HG03571 (cell line): Measurements from ENCODE around the gene SLC30A2.
"Not testable (repeated sequence)": the region's sequence is repeated elsewhere in the genome, so short reads cannot be mapped to it uniquely, and the experiment has no call there.

Source experiments
- ATAC-seq: cut with Tn5 transposase; IDR thresholded peaks from one replicate; pipeline ENCODE4 v1.9.1; 2021; ENCODE audit not compliant: unreplicated experiment

SLC30A2 gene, protein sequence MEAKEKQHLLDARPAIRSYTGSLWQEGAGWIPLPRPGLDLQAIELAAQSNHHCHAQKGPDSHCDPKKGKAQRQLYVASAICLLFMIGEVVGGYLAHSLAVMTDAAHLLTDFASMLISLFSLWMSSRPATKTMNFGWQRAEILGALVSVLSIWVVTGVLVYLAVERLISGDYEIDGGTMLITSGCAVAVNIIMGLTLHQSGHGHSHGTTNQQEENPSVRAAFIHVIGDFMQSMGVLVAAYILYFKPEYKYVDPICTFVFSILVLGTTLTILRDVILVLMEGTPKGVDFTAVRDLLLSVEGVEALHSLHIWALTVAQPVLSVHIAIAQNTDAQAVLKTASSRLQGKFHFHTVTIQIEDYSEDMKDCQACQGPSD

DNA sequence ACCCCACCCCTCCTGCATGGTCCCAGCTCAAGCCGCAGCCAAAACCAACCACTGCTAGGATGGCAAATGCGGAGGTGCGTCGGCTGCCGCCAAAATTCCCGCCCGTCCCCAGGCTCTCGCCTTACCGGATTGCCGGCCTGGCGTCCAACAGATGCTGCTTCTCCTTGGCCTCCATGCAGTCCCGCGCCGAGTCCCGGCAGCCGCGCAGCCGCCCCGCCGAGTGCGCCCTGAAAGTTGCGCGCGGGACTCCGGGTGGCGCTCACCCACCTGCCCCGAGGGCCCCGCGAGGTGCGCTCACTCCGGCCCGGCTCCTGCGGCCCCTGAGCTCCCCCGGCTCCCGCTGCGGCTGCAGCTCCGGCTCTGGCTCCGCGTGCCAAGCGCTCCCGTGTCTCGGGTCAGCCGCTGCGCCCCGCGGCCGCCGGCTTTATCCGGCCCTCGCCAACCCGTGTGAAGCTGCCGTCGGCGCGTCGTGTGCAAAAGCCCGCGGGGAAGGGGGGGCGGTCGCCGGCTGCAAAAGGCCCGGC is at the start of gene SLC30A2:
SLC30A2 (minus strand) TSS at position 397 of the 524 bp plus-strand sequence; CDS start at position 175, 222 bp downstream.
- no peak for ATAC-seq

DNA sequence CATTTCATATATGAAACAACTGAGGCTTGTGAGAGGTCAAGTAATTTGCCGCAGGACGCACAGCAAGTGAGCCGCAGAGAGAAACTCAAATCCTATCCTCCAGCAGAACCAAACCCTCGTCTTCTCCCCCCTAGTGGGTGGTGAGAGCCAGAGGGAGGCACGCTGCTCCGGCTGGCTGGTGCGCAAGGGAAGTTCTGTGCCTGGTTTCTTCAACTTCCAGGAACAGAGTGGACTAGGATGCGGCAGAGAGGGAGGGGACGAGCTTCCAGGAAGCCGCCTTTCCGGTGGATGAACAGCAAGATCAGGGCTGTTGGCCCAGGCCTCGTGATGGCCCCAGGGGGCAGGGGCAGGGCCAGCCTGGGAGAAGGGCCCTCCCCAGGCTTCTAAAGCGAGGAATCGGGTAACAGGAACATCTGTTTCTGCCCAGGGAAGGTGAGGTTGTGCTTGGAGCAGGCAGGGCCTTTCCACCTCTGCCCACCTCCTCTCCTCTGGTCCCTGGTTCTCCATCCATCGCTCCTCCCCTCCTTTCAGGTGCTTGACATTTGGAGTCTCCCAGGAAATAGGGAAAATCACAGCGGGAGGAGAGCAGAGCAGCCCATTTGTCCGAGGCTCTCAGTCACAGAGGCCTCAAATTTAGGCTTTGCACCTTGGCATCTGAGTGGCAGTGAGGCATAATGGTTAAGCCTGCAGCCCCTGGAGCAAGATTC is 48.9 kb upstream of the SLC30A2 start:
- no peak for ATAC-seq

DNA sequence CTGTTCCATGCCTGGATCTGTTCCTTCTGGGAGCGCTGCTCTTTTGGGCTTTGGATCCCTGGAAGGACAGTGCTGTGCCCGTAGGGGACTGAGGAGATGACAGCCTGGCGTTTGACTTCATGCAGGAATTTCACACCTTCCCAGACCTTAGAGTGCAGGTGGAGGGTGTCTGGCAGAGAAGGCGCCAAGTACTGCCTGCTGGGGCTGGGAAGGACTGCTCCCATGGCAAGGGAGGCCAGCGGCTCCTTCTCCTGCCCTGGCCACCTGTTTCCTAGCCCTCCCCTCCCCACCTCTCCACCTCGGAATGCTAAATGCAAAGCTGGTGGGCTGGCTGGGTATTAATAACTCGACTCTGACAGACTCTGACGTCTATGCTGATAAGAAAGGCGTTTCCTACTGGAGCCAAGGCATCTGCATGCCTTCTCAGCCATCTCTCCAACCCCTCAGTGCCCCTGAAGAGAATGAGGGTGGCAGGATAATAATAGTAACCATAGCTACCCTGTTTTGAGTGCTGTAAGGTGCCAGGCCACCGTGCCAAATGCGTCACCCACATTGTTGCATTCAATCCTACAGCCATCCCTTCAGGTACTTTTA is 48.3 kb upstream of the SLC30A2 start:
- no peak for ATAC-seq

DNA sequence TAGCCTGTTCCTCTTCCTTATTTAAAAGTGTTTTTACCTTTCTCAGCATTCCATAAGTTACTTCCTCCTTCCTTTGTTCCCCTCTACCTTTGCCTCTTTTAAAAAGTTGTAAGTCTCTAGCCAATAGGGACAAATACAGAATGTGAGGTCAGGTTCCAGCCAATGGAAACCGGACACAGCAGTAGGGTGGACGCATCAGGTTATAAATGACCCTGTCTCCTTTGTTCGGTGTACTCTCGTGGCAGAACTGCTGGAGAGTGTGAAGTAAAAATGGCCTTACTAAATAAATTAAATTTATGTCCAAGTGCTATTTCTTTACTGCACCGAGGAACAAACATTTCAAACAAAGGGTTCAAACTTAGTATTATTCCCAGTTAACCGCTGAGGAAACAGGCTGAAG is 47.7 kb upstream of the SLC30A2 start:
- ATAC-seq = not testable (repeated sequence)

DNA sequence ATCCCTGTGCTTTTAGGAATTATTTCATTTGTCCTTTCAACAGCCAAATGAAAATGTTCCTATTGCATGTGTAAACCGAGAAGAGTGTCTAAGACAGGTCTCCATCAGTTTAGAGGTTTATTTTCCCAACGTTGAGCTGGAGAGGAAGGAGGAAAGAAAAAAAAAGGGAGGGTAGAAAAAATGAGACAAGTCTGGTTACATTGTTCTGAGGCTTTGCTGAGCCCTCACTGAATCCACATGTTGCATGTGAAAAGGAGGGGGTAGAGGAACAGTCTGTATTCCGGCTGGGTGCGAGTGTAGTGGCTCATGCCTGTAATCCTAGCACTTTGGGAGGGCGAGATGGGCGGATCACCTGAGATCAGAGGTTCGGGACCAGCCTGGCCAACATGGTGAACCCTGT is 46.5 kb upstream of the SLC30A2 start:
- ATAC-seq = no peak

DNA sequence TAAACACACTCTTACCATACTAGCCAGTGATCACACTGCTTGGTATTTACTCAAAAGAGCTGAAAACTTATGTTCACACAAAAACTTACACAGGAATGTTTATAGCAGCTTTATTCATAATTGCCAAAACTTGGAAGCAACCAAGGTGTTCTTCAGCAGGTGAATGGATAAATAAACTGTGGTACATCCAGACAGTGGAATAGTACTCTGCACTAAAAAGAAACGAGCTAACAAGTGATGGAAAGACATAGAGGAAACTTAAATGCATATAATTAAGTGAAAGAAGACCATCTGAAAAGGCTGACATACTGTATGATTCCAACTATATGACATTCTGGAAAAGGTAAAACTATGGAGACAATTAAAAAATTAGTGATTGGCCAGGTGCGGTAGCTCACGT is 45.0 kb upstream of the SLC30A2 start:
- no peak for ATAC-seq

DNA sequence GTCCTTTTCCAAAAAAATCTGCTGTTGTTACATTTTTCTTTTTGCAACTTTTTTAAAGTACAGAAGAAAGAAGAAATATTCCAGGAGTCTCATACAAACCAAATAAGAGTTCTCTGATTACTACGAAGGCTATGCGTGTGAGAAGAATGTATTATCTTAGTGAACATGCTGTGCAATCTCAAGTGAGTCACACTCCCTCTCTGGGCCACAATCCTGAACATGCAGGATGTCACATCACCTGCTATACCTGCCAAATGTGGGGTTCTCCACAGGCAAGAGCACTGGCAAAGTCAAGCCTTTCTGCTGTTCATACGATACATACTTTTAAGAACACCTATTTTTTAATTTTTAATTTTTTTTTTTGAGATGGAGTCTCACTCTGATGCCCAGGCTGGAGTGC is 43.2 kb upstream of the SLC30A2 start:
- ATAC-seq = no peak

DNA sequence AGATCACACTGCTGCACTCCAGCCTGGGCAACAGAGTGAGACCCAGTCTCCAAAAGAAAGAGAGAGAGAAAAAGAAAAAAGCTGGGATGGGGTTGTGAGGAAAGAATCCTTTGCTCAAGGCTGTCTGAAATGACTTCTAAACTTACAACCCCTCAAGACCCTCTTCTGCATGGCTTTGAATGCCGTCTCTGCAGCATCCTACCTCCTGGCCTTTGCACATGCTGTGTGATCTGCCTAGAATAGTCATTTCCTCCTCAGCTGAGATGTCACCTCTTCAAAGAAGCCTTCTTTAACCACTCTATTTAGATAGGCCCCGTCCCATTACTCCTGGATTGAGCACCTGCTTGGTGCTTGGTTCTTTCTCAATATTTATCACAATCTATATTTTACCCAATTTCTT is 38.9 kb upstream of the SLC30A2 start:
- no peak for ATAC-seq

DNA sequence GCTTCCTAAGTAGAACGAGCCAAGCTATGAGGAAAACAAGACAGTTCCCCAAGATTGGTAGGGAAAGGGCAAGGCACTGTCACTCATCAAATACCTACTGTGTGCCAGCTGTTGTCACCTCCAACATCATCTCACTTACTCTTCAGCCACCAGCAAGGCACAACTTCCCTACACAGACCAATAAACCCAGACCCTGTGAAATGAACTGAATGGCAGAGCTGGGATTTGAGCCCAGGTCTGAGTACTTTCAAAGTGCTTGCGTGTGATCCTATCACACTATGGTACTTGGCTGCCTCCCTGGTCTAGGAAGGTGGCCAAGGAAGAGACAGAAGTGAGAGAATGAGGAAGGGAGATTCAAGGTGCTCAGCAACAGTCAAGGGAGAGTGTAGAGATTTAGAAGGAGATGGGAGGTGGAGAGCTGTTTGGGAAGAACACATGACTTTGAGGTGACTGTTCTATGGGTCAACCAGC is 38.2 kb upstream of the SLC30A2 start:
- ATAC-seq = no peak

DNA sequence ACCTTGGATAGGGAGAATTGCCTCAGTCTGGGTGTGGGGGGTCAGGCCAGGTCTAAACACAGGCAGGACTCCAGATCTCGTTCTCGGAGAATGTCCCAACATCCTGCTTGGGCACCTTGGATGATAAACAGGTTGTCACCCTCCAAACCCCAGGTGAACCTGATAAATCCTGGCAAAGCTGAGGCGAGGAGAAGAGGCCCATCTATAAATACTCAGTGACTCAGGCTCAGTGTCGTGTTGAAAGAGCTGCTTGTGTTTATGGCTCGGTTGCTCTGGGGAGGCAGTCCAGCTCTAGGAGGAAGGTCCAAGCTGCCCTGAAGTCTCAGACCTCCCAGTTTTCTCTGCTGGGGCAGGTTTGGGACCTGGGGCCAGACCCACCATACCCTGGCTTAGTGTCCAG is 37.3 kb upstream of the SLC30A2 start:
- no peak for ATAC-seq

DNA sequence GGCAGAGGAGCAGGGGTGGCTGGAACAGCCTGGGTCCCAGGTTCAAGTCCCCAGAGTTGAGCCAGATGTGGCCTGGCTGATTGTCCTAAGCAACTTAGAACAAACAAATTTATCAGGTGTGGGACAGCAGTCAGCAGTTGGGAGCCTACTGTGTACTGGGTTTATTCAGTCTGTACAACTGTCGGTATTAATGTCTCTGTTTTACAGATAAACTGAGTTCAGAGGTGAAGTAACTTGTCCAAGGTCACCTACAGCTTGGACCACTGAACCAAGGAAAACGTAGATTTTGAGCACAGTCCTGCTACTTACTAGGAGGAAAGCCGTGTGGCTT is 36.1 kb upstream of the SLC30A2 start:
- ATAC-seq = no peak

DNA sequence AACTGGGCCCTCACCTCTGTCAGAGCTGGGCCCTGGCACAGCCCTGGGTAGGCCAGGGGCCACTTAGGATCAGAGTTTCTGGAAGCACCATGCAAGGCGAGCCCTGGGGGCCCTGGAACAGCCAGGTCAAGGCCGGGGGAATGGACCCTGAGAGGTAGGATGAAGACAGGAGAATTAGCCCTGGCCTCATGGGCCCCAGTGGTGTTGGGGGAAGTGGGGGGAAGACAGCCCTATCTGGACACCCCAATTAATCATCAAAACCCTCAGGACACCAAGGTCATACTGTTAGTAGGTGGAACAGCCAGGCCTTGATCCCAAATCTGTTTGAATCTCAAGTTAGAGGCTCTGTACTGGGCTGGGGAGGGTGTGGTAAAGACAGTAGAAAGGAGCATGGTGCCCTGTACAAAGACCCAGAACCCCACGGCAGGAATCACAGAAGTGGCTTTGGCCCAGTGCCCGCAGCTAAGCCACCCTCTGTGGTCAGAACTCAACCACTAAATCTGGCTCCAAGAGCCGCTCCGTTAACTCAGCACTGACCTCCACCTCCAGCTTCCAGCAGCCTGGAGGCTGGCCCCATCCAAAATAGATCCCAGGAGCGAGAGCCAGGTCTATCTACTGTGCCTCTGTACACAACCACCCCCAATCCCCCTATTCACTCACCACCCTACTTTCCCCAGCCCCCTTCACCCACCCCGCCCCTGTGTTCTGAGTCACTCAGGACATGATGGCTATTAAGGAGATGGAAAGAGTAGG is 35.5 kb upstream of the SLC30A2 start:
- no peak for ATAC-seq

DNA sequence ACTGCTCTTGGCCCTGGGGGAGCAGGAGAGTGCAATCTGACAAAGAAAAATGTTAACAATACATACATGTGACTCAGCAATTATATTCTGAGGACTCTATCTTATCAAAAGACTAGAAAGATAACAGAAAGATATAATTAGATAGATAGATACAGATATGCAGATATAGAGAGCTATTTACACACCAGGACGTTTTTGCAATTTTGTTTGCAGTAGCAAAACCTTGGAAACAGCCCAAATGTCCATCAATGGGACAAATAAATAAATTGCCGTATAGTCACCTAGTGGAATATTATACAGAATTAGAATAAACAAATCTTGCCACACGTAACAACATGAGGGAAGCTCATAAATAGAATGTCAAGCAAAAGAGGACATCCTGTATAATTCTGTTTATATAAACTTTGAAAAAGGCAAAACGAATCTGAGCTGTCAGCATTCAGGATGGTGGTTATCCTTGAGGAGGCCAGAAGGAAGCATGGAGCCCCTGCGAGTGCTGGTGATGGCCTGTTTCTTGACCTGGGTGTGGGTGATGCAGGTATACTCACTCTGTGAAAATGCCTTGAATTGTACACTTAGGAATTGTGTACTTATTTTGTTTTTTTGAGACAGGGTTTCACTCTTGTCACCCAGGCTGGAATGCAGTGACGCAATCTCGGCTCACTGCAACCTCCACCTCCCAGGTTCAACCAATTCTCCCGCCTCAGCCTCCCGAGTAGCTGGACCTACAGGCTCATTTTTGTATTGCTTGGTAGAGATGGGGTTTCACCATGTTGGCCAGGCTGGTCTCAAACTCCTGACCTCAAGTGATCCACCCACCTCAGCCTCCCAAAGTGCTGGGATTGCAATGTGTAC is 34.3 kb upstream of the SLC30A2 start:
- no peak for ATAC-seq

DNA sequence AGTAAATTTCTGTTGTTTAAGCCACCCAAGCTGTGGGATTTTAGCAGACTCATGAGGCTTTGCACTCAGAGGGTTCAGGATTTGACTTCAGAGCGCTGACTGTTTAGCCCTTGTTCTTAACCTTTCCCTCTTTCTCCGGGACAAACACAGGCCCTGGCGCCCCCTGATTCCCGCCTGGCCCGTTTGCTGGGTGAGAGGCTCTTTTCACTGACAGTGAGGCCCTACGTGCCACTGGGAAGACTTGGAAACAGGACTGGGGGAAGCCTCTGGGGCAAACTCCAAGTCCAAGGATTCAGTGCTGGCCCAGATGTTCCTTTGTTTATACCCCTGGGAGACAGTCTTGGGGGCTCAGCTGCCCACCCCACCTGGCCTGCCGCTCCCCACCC is 33.3 kb upstream of the SLC30A2 start:
- no peak for ATAC-seq

DNA sequence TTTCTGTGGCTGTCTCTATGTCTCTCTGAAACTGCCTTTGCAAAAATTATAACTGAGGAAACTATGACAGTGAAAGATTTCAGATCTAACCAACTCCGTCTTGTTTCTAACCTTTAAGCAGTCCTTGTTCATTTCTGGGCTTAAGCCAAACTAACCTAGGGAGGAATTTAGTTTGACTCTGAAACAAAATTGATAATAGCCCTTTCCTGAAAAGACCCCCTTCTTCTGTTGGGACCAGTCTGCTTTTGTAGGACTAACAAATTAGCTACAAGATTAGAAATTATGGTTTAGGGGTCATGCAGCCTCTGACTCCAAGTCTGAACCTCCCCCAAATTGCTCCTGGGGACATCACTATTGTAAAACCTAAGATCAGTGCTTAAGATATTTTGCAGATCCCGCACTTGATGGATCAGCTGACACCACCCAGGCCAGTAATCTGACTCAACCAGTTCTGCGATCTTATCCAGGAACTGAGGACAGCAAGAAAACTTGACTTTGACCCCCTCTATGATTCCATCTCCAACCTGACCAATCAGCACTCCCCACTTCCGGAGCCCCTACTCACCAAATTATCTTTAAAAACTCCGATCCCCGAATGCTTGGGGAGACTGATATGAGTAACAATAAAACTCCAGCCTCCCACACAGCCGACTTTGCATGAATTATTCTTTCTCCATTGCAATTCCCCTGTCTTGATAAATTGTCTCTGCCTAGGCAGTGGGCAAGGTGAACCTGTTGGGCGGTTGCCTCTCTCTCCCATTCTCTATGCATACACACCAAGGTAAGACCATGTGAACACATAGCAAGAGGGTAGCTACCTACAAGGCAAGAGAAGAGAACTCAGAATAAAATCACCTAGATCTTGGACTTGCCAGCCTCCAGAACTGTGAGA is 32.6 kb upstream of the SLC30A2 start:
- ATAC-seq = no peak

DNA sequence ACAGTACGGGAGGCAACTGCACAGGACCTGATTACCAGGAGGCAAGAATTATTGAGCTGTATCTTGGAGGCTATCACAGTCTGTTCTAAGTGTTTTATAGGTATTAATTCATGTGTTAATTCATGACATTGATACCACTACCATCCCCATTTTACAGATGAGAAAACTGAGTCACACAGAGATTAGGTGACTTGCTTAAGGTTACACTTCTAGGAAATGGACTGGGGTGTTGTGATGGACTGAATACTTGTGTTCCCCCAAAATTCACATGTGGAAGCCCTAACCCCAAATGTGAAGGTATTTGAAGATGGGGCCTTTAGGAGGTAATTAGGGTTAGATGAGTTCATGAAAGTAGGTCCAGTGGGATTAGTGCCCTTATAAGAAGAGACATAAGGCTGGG is 31.6 kb upstream of the SLC30A2 start:
- ATAC-seq = no peak

DNA sequence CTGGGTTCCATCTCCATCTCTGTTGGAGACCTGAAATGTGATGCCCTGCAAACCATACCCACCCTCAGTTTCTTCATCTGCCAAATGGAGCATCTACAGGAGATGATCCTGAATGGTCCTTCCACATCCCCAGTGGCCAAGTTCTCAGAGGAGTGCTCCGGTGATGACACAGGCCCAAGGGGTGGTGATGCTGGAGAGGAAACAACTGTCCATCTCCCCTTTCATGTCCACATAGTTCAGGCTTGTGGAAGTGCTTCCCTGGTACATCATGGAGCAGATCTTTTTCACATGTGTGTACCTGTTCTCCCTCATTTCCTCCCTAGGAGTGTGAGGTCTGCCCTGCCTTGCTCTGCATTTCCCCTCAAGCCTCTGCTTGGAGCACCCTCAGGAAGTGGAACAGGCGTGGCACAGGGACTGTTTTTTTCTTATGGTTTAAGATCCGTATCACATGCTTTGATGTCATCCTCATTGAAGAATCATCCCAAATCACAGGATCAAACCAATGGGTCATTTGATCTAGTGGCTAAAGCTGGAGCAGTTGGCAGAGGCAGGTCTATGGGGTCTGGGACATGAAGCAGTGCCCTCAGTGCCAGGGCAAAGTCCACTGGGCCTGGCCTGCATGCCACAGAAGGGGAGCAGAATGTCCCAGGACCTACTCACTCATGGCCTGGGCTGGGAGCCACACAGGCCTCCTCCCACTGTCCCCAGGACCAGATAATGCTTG is 29.7 kb upstream of the SLC30A2 start:
- no peak for ATAC-seq

DNA sequence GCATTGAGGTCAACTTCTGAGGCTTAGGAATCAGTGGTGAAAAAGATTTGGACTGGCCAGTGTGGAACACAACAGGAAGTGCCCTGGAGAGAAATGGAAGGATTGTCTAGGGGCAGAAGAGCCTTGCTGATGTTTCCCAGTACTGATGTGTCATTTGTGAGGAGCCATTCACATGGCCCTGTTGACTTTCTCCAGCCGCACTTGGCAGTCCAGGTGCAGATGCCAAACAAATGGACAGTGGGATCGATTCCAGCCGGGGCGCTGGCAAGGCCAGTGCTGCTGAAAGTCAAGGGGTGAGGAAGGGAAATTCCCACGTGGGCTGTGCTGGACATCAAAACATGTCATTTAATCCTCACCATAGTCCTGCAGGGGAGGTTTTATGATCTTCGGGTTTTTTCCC is 26.4 kb upstream of the SLC30A2 start:
- no peak for ATAC-seq

DNA sequence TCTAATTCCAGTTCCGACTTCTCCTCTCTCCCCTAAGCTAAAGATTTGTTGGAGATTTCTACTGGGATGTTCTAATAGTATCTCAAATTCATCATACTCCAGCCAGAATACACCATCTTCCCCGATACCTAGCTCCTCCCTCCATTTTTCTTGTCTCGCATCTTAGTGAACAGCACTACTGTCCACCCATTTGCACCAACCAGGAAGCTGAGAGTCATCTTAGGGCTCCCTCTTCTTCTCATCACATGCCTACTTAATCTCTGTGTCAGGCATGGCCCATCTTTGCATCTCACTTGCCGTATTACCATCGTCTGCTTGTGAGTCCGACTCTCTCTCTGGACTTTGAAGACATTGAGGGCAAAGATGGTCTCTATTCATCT is 25.0 kb upstream of the SLC30A2 start:
- ATAC-seq = no peak
